Breast epithelium (tissue), 3 donors: ENCODE results near the gene POLR2F.

ENCODE experiments used
- CTCF ChIP-seq, 3 donors: fragments of 450-650 bp; IDR thresholded peaks; one replicate each; pipeline ENCODE4 v1.5.1; 2016 to 2017; ENCODE audit warnings: antibody characterized with exemption in 3 of 3, mild to moderate bottlenecking in 3 of 3, moderate library complexity in 3 of 3
- POLR2A ChIP-seq: fragments of 450-650 bp; IDR thresholded peaks from one replicate; pipeline ENCODE4 v1.6.1; 2016; ENCODE audit warnings: antibody characterized with exemption, mild to moderate bottlenecking, moderate library complexity

- TF ChIP-seq CTCF (IDR thresholded peaks at IDR 0.05) (no peak), POLR2A (no peak)
Observed at GRCh38 chr22:37951305-37951704, 2.2 kb upstream of the POLR2F start.
